Measurements from ENCODE around the gene DAZAP2.

DNA sequence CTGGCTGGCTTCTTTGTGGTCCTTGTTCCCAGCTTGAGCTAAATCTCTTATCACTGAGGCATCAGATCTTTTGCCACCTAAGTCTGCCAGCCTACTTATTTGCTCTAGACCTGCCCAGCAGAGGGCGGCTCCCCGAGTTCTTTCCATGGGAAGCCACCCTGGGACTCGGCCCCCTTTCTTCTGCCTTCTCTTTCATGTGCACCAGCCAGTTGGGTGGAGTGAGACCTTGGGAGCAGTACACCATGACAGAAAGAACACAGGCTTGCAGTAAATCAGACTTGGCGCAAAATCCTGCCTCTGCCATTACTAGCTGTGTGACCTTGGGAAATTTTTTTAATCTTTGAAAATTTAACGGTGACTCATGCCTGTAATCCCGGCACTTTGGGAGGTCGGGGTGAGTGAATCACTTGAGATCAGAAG, 24.1 kb downstream of the DAZAP2 start:
- TF ChIP-seq, protein P1, sequence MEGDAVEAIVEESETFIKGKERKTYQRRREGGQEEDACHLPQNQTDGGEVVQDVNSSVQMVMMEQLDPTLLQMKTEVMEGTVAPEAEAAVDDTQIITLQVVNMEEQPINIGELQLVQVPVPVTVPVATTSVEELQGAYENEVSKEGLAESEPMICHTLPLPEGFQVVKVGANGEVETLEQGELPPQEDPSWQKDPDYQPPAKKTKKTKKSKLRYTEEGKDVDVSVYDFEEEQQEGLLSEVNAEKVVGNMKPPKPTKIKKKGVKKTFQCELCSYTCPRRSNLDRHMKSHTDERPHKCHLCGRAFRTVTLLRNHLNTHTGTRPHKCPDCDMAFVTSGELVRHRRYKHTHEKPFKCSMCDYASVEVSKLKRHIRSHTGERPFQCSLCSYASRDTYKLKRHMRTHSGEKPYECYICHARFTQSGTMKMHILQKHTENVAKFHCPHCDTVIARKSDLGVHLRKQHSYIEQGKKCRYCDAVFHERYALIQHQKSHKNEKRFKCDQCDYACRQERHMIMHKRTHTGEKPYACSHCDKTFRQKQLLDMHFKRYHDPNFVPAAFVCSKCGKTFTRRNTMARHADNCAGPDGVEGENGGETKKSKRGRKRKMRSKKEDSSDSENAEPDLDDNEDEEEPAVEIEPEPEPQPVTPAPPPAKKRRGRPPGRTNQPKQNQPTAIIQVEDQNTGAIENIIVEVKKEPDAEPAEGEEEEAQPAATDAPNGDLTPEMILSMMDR (IDR thresholded peaks at IDR 0.05), result peak in 3 of 6 experiments; percentile 23 to 43 (median 36)
- TF ChIP-seq POLR2A (IDR thresholded peaks at IDR 0.05), result no peak
